RWPE1 (cell line): ENCODE results near the gene FADS3.

Experiments
- CTCF ChIA-PET: fragments of 350-600 bp; sonication (Branson Sonifier 250); formaldehyde crosslinking; extraction: SDS; loops from one replicate; lab custom pipeline; 2021; lab: Yijun Ruan, JAX
- POLR2A ChIA-PET: fragments of 400-600 bp; formaldehyde crosslinking; extraction: SDS; loops from one replicate; lab custom pipeline; 2020; ENCODE audit warnings: antibody characterized with exemption; ENCODE audit not compliant: low non-redundant PET; lab: Yijun Ruan, JAX
- DNase-seq: peaks from one replicate; pipeline ENCODE4 v3.0.0; 2012; ENCODE audit warnings: low spot score
- H3K27ac ChIP-seq: fragments of 450-650 bp; 2 replicates; pipeline ENCODE4 v1.5.1; 2017
- TF ChIP-seq, protein P1 (sequence below): fragments of 450-650 bp; conservative IDR thresholded peaks from 2 replicates; pipeline ENCODE4 v1.5.1; 2017; ENCODE audit warnings: low read depth, mild to moderate bottlenecking

FADS3 gene

DNA sequence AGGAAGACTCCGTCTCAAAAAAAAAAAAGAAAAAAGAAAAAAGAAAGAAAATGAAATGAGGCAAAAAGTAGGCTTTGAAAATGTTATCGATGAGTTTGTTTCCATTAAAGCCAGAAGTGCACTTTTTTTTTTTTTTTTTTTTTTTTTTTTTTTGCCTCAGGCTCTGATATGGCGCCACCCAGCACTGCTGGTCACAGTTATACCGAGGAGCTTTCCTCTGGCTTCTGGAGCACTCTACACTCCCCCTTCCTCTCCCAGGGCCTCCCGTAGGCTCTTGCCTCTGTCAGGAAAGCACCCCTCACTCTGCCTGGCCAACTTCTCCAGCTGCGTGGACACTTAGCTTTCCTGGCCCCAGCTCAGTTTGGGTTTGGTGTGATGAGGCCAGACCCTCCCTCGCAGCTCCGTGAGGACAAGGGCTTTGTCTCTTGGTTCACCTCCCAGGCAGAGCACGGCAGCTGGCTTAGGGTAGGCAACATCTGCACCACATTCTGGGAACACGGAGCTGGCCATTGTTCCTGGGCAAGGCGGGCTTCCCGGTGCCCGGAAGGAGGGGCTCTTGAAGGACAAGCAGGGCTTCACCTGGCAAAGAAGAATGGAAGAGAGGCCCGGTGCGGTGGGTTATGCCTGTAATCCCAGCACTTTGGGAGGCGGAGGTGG, 46.3 kb downstream of the FADS3 start:
- TF ChIP-seq, protein P1, sequence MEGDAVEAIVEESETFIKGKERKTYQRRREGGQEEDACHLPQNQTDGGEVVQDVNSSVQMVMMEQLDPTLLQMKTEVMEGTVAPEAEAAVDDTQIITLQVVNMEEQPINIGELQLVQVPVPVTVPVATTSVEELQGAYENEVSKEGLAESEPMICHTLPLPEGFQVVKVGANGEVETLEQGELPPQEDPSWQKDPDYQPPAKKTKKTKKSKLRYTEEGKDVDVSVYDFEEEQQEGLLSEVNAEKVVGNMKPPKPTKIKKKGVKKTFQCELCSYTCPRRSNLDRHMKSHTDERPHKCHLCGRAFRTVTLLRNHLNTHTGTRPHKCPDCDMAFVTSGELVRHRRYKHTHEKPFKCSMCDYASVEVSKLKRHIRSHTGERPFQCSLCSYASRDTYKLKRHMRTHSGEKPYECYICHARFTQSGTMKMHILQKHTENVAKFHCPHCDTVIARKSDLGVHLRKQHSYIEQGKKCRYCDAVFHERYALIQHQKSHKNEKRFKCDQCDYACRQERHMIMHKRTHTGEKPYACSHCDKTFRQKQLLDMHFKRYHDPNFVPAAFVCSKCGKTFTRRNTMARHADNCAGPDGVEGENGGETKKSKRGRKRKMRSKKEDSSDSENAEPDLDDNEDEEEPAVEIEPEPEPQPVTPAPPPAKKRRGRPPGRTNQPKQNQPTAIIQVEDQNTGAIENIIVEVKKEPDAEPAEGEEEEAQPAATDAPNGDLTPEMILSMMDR, result no peak
- no peak for DNase-seq
- H3K27ac ChIP-seq, result peak overlapping the region; percentile 42
- CTCF ChIA-PET, result interaction anchor here (0.5 kb wide), 1 partner anchor 689 kb away, joined by 3 read pairs; no protein-coding TSS in a partner anchor
- POLR2A ChIA-PET, result interaction anchor here (0.6 to 0.7 kb wide), 2 partner anchors 44 to 1075 kb away, joined by 6 to 14 read pairs; no protein-coding TSS in a partner anchor

DNA sequence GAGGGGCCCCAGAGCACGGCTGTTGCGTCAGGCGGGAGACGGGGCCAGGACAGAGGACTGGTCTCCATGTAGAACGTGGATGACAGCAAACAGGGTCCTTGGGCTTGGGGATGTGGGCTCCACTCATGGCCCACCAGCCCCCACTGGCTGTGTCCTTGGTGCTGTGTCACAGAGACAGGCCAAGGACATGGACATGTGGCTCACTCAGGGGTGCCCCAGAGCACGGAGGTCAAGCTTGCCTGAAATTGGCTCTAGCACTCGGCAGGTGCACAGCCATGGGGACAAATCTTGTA, 48.9 kb downstream of the FADS3 start:
- peak overlapping the region; percentile 46 for H3K27ac ChIP-seq
- no peak for DNase-seq
- ChIA-PET POLR2A (no interaction called here), CTCF (no interaction called here)
- TF ChIP-seq, protein P1, result no peak

DNA sequence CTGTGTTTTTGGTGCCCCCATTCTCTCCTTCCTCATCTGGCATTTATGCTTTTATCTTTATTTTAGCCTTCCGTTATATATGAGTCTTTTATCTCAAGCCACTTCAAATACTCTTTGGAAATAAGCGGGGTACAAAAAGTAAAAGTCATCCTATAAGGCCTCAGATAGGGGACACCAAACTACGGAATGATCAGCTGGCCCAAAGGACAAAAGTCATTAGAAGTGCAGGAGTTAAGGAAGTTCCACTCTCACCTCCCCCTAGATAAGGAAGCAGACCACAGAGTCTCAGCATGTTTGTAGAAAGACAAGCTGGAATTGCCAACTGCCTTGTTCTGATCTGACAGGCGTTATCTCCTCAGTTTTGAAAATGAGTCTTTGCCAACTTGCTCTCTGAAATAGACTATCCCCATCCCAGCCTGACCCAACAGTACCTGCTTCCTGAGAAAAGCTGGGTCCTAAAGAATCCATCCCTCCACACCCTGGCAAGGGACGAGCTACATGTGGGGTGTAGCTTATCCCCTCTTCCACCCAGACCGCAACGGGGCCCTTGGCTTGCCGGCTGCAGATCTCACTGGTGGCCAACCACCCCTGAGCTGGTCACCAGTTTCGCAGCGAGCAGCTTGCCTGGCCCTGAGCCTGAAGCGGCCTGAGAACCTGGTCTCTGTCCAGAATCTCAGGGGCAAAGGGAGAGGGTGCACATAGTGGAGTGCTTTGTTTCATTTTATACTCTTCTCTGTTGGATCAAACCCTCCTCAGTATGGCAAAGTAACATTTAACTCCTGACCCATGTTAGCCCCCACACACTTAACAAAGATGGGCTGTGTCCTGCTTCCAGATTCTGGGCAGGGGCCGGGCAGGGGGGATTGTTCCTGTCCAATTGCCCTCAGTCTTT, 49.5 kb downstream of the FADS3 start:
- DNase-seq, result no peak
- peak overlapping the region; percentile 46 for H3K27ac ChIP-seq
- ChIA-PET CTCF (interaction anchor here (0.5 to 0.7 kb wide), 2 partner anchors 94 to 101 kb away, joined by 3 read pairs; no protein-coding TSS in a partner anchor), POLR2A (no interaction called here)
- TF ChIP-seq, protein P1, result no peak

DNA sequence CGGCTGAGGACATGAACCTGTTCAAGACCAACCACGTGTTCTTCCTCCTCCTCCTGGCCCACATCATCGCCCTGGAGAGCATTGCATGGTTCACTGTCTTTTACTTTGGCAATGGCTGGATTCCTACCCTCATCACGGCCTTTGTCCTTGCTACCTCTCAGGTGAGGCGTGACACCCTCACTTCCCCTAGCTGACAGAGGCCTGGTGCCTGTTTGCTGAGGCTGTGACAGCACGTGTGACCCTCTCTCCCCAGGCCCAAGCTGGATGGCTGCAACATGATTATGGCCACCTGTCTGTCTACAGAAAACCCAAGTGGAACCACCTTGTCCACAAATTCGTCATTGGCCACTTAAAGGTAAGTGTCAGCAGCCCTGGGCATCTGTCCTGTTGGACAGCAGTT, 51.0 kb downstream of the FADS3 start:
- ChIA-PET CTCF (interaction anchor here (0.5 to 1.1 kb wide), 3 partner anchors 31 to 242 kb away, joined by 3 to 4 read pairs (median 3); no protein-coding TSS in a partner anchor), POLR2A (no interaction called here)
- H3K27ac ChIP-seq, result peak overlapping the region; percentile 39
- TF ChIP-seq, protein P1, result no peak
- no peak for DNase-seq

DNA sequence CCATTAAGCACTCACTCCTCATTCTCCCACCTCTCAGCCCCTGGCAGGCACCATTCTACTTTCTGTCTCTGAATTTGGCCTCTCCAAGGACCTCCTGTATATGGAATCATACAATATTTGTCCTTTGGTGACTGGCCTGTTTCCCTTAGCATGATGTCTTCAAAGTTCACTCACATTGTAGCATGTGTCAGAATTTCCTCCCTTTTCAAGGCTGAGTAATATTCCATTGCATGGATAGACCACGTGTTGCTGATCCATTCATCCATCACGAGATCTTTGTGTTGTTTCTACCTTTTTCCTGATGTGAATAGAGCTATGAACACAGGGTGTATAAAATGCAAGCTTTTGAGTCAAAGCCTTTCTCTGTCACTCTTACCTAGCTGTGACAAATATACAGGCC, 51.6 kb downstream of the FADS3 start:
- no peak for DNase-seq
- ChIA-PET CTCF (interaction anchor here (0.5 to 1.1 kb wide), 3 partner anchors 32 to 243 kb away, joined by 3 to 4 read pairs (median 3); no protein-coding TSS in a partner anchor), POLR2A (no interaction called here)
- no peak overlapping the region for H3K27ac ChIP-seq
- TF ChIP-seq, protein P1, result no peak

DNA sequence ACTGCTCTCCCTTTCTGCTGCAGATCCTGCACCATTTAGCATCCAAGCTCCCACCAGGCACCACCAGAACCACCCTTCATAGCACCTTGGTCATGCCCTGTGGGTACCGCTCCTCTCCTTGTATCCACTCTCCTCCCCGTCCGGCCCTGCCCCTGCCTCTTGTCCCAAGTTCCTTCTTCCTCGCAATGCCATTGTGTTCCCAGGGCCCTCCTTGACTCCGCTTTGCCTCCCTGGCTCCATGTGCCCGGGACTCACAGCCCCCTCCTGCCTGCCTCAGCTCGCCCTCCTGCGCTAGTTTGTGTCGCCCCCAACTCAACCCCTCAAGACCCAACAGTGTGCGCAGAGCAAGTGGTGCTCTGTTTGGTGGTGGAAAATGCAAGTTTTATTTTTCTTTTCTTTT, 52.4 kb downstream of the FADS3 start:
- H3K27ac ChIP-seq, result peak overlapping the region; percentile 37
- ChIA-PET CTCF (interaction anchor here (0.6 kb wide), 1 partner anchor 221 kb away, joined by 3 read pairs; no protein-coding TSS in a partner anchor), POLR2A (no interaction called here)
- TF ChIP-seq, protein P1, result no peak
- no peak for DNase-seq
